HepG2 (cell line): ENCODE results near the gene DDIT4. TPM values are rescaled to one million over a fixed set of nuclear protein-coding genes. Genes with fewer than 3 reads are reported as not detected.

Experiments used
- ATF7 ChIP-seq, 2 experiments: fragments of 450-650 bp in 1 of 2; sonication (generic) in 1 of 2; formaldehyde crosslinking in 1 of 2; IDR thresholded peaks; 2 replicates each; pipeline versions ENCODE4 v1.4.0 to v1.6.1; 2016 to 2020; ENCODE audit warnings: antibody characterized with exemption in 1 of 2, mild to moderate bottlenecking in 1 of 2, missing genetic modification reagents in 1 of 2
- JUND ChIP-seq: sonication (generic); formaldehyde crosslinking; IDR thresholded peaks from 2 replicates; pipeline ENCODE4 v1.8.0; 2022; ENCODE audit warnings: mild to moderate bottlenecking, missing genetic modification reagents
- KLF11 ChIP-seq: IDR thresholded peaks from 2 replicates; pipeline ENCODE4 v1.6.1; 2016; ENCODE audit warnings: missing compliant biosample characterization
- KLF16 ChIP-seq, 2 experiments: sonication (generic) in 1 of 2; formaldehyde crosslinking in 1 of 2; IDR thresholded peaks; 2 replicates each; pipeline versions ENCODE4 v1.6.1 to v1.8.0; 2016 to 2023; ENCODE audit warnings: missing genetic modification reagents in 2 of 2, missing compliant biosample characterization in 1 of 2
- MAFG ChIP-seq: sonication (generic); formaldehyde crosslinking; IDR thresholded peaks from 2 replicates; pipeline ENCODE4 v1.5.1; 2020; ENCODE audit warnings: mild to moderate bottlenecking, missing genetic modification reagents
- MTF1 ChIP-seq: sonication (generic); formaldehyde crosslinking; IDR thresholded peaks from 2 replicates; pipeline ENCODE4 v1.5.0; 2020; ENCODE audit warnings: missing genetic modification reagents
- RELA ChIP-seq: sonication (generic); formaldehyde crosslinking; IDR thresholded peaks from 2 replicates; pipeline ENCODE4 v1.4.0; 2020; ENCODE audit warnings: missing genetic modification reagents
- TGIF2 ChIP-seq: IDR thresholded peaks from 2 replicates; pipeline ENCODE4 v1.6.1; 2016; ENCODE audit warnings: control low read depth, missing compliant biosample characterization
- THAP11 ChIP-seq: IDR thresholded peaks from 2 replicates; pipeline ENCODE4 v1.6.1; 2016; ENCODE audit warnings: missing biosample characterization, missing genetic modification reagents
- THAP8 ChIP-seq: sonication (generic); formaldehyde crosslinking; IDR thresholded peaks from 2 replicates; pipeline ENCODE4 v1.5.1; 2020; ENCODE audit warnings: missing genetic modification reagents, mild to moderate bottlenecking, borderline replicate concordance
- ZNF18 ChIP-seq: sonication (generic); formaldehyde crosslinking; IDR thresholded peaks from 2 replicates; pipeline ENCODE4 v1.8.0; 2022; ENCODE audit warnings: mild to moderate bottlenecking, missing genetic modification reagents; ENCODE audit not compliant: insufficient replicate concordance
- ZNF207 ChIP-seq: fragments of 450-650 bp; IDR thresholded peaks from 2 replicates; pipeline ENCODE4 v1.6.1; 2016; ENCODE audit warnings: antibody characterized with exemption, borderline replicate concordance
- ZNF296 ChIP-seq: sonication (generic); formaldehyde crosslinking; conservative IDR thresholded peaks from 2 replicates; pipeline ENCODE4 v1.5.0; 2020; ENCODE audit warnings: mild to moderate bottlenecking, missing genetic modification reagents
- ZNF468 ChIP-seq: sonication (generic); formaldehyde crosslinking; IDR thresholded peaks from 2 replicates; pipeline ENCODE4 v1.8.0; 2022; ENCODE audit warnings: mild to moderate bottlenecking, moderate library complexity, missing genetic modification reagents
- ZNF749 ChIP-seq: sonication (generic); formaldehyde crosslinking; IDR thresholded peaks from 2 replicates; pipeline ENCODE4 v1.8.0; 2022; ENCODE audit warnings: mild to moderate bottlenecking, missing genetic modification reagents, moderate library complexity, borderline replicate concordance
- ZNF879 ChIP-seq: sonication (generic); formaldehyde crosslinking; IDR thresholded peaks from 2 replicates; pipeline ENCODE4 v1.8.1; 2023; ENCODE audit warnings: missing genetic modification reagents
- polyA plus RNA-seq, 8 experiments: library from polyadenylated mRNA; depleted of rRNA in 3 of 8; stranded (reverse) in 7 of 8; unstranded in 1 of 8; fragments of >200 nt; fragmentation: Illumina TruSeq in 4 of 8; extraction: Trizol in 4 of 8; gene quantifications; 2 replicates each; pipeline versions ENCODE4 v1.2.1 to v1.2.3, GENCODE V29; 2011 to 2016; ENCODE audit warnings: low read depth in 4 of 8, missing spikeins in 1 of 8, mixed read lengths in 1 of 8; ENCODE audit not compliant: insufficient read depth in 1 of 8
- total RNA-seq, 5 experiments: library from RNA; depleted of rRNA; stranded (reverse); fragments of >200 nt; fragmentation: Illumina TruSeq; extraction: Trizol; gene quantifications; 2 replicates each; pipeline ENCODE4 v1.2.3, GENCODE V29; 2016; ENCODE audit warnings: low read depth in 1 of 5
- TF ChIP-seq, protein P1 (sequence below): sonication (generic); formaldehyde crosslinking; IDR thresholded peaks from 2 replicates; pipeline ENCODE4 v1.5.0; 2020; ENCODE audit warnings: mild to moderate bottlenecking, missing genetic modification reagents, borderline replicate concordance

Gene DDIT4
- total and polyA plus RNA-seq, 2 of the 13 experiments (the other 11 are each of a cell fraction or from before 2014, with no cell fraction given): 35.6 to 40.7 TPM

- TF ChIP-seq, protein P1, sequence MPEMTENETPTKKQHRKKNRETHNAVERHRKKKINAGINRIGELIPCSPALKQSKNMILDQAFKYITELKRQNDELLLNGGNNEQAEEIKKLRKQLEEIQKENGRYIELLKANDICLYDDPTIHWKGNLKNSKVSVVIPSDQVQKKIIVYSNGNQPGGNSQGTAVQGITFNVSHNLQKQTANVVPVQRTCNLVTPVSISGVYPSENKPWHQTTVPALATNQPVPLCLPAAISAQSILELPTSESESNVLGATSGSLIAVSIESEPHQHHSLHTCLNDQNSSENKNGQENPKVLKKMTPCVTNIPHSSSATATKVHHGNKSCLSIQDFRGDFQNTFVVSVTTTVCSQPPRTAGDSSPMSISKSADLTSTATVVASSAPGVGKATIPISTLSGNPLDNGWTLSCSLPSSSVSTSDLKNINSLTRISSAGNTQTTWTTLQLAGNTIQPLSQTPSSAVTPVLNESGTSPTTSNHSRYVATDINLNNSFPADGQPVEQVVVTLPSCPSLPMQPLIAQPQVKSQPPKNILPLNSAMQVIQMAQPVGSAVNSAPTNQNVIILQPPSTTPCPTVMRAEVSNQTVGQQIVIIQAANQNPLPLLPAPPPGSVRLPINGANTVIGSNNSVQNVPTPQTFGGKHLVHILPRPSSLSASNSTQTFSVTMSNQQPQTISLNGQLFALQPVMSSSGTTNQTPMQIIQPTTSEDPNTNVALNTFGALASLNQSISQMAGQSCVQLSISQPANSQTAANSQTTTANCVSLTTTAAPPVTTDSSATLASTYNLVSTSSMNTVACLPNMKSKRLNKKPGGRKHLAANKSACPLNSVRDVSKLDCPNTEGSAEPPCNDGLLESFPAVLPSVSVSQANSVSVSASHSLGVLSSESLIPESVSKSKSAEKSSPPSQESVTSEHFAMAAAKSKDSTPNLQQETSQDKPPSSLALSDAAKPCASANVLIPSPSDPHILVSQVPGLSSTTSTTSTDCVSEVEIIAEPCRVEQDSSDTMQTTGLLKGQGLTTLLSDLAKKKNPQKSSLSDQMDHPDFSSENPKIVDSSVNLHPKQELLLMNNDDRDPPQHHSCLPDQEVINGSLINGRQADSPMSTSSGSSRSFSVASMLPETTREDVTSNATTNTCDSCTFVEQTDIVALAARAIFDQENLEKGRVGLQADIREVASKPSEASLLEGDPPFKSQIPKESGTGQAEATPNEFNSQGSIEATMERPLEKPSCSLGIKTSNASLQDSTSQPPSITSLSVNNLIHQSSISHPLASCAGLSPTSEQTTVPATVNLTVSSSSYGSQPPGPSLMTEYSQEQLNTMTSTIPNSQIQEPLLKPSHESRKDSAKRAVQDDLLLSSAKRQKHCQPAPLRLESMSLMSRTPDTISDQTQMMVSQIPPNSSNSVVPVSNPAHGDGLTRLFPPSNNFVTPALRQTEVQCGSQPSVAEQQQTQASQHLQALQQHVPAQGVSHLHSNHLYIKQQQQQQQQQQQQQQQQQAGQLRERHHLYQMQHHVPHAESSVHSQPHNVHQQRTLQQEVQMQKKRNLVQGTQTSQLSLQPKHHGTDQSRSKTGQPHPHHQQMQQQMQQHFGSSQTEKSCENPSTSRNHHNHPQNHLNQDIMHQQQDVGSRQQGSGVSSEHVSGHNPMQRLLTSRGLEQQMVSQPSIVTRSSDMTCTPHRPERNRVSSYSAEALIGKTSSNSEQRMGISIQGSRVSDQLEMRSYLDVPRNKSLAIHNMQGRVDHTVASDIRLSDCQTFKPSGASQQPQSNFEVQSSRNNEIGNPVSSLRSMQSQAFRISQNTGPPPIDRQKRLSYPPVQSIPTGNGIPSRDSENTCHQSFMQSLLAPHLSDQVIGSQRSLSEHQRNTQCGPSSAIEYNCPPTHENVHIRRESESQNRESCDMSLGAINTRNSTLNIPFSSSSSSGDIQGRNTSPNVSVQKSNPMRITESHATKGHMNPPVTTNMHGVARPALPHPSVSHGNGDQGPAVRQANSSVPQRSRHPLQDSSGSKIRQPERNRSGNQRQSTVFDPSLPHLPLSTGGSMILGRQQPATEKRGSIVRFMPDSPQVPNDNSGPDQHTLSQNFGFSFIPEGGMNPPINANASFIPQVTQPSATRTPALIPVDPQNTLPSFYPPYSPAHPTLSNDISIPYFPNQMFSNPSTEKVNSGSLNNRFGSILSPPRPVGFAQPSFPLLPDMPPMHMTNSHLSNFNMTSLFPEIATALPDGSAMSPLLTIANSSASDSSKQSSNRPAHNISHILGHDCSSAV (CRISPR knock-in tag): 0 out of 2 replicates have a peak, but pooled peaks have one; percentile 29
- TF ChIP-seq THAP8 (CRISPR knock-in tag) (peak; percentile 87; the same call in 1 of the 2 replicates), ZNF749 (CRISPR knock-in tag) (peak; percentile 91; the same call in 1 of the 2 replicates), RELA (CRISPR knock-in tag) (peak; percentile 68; the same call in 1 of the 2 replicates), ZNF18 (CRISPR knock-in tag) (peak; percentile 90), KLF16 (CRISPR knock-in tag; IDR thresholded peaks at IDR 0.05) (peak in 1 of 2 experiments; percentile 92; a peak in 2 of 4 replicates), TGIF2 (peak; percentile 78; the same call in 1 of the 2 replicates), MAFG (no peak), KLF11 (CRISPR knock-in tag) (peak; percentile 99), MTF1 (0 out of 2 replicates have a peak, but pooled peaks have one; percentile 78), ATF7 (IDR thresholded peaks at IDR 0.05) (no peak), ATF7 (CRISPR knock-in tag; IDR thresholded peaks at IDR 0.05) (no peak), ZNF207 (no peak), THAP11 (CRISPR knock-in tag) (peak; percentile 79), ZNF468 (CRISPR knock-in tag) (peak; percentile 86; the same call in 1 of the 2 replicates), ZNF879 (peak; percentile 91), JUND (CRISPR knock-in tag) (peak; percentile 23; the same call in 1 of the 2 replicates), ZNF296 (CRISPR knock-in tag) (no peak; the same call in 1 of the 2 replicates)
Observed at GRCh38 chr10:72273410-72274212, at the start of gene DDIT4 (continued).
